Panc1 (cell line): Measurements from ENCODE around the gene DCXR.

Experiments used
- POLR2AphosphoS5 ChIP-seq: IDR thresholded peaks from 2 replicates; pipeline ENCODE4 v1.6.1; 2012; ENCODE audit warnings: mild to moderate bottlenecking, low read depth, low read length, moderate library complexity
- SIN3A ChIP-seq: IDR thresholded peaks from 2 replicates; pipeline ENCODE4 v1.6.1; 2012; ENCODE audit warnings: low read depth, mild to moderate bottlenecking, low read length, moderate library complexity, borderline replicate concordance; ENCODE audit not compliant: insufficient read depth
- TCF7L2 ChIP-seq: IDR thresholded peaks from 2 replicates; pipeline ENCODE4 v1.6.1; 2011; ENCODE audit warnings: mild to moderate bottlenecking, low read depth, low read length, inconsistent platforms
- TF ChIP-seq, protein P1 (sequence below): fragments of 450-650 bp; IDR thresholded peaks from 2 replicates; pipeline ENCODE4 v1.5.1; 2017; ENCODE audit warnings: mild to moderate bottlenecking
- TF ChIP-seq, protein P2 (sequence below), 2 experiments: IDR thresholded peaks; 2 replicates each; pipeline ENCODE4 v1.6.1; 2011 to 2012; ENCODE audit warnings: low read depth in 2 of 2, control low read depth in 1 of 2, low read length in 1 of 2, mild to moderate bottlenecking in 1 of 2, moderate library complexity in 1 of 2; ENCODE audit not compliant: insufficient read depth in 1 of 2

DNA sequence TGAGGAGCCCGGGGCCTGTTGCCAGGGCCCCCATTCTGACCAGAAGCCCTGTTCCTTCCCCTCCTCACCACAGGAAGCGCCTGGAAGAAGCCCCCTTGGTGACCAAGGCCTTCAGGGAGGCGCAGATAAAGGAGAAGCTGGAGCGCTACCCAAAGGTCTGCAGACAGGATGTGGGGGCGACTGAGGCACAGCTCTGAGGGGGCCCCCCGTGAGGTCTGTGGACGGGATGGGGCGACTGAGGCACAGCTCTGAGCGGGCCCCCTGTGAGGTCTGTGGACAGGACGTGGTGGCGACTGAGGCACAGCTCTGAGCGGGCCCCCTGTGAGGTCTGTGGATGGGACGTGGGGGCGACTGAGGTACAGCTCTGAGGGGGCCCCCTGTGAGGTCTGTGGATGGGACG is 28.1 kb downstream of the DCXR start:
- TF ChIP-seq, protein P1, sequence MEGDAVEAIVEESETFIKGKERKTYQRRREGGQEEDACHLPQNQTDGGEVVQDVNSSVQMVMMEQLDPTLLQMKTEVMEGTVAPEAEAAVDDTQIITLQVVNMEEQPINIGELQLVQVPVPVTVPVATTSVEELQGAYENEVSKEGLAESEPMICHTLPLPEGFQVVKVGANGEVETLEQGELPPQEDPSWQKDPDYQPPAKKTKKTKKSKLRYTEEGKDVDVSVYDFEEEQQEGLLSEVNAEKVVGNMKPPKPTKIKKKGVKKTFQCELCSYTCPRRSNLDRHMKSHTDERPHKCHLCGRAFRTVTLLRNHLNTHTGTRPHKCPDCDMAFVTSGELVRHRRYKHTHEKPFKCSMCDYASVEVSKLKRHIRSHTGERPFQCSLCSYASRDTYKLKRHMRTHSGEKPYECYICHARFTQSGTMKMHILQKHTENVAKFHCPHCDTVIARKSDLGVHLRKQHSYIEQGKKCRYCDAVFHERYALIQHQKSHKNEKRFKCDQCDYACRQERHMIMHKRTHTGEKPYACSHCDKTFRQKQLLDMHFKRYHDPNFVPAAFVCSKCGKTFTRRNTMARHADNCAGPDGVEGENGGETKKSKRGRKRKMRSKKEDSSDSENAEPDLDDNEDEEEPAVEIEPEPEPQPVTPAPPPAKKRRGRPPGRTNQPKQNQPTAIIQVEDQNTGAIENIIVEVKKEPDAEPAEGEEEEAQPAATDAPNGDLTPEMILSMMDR: no peak
- TF ChIP-seq TCF7L2 (no peak), SIN3A (no peak), POLR2AphosphoS5 (no peak)
- TF ChIP-seq, protein P2, sequence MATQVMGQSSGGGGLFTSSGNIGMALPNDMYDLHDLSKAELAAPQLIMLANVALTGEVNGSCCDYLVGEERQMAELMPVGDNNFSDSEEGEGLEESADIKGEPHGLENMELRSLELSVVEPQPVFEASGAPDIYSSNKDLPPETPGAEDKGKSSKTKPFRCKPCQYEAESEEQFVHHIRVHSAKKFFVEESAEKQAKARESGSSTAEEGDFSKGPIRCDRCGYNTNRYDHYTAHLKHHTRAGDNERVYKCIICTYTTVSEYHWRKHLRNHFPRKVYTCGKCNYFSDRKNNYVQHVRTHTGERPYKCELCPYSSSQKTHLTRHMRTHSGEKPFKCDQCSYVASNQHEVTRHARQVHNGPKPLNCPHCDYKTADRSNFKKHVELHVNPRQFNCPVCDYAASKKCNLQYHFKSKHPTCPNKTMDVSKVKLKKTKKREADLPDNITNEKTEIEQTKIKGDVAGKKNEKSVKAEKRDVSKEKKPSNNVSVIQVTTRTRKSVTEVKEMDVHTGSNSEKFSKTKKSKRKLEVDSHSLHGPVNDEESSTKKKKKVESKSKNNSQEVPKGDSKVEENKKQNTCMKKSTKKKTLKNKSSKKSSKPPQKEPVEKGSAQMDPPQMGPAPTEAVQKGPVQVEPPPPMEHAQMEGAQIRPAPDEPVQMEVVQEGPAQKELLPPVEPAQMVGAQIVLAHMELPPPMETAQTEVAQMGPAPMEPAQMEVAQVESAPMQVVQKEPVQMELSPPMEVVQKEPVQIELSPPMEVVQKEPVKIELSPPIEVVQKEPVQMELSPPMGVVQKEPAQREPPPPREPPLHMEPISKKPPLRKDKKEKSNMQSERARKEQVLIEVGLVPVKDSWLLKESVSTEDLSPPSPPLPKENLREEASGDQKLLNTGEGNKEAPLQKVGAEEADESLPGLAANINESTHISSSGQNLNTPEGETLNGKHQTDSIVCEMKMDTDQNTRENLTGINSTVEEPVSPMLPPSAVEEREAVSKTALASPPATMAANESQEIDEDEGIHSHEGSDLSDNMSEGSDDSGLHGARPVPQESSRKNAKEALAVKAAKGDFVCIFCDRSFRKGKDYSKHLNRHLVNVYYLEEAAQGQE (IDR thresholded peaks at IDR 0.05; ENCODE audit: insufficient read depth in 1 of 2, low read depth in 2 of 2, low read length in 1 of 2): no peak
